LNCaP clone FGC (cell line): ENCODE results near the gene ABCD1.

Experiments used
- DNase-seq: peaks from one replicate; pipeline ENCODE4 v3.0.0-alpha.2; 2011; ENCODE audit warnings: low read depth
- H3K4me3 ChIP-seq: 2 replicates; pipeline ENCODE4 v1.5.1; 2011; ENCODE audit warnings: mild to moderate bottlenecking, low read depth, low read length, control low read depth
- CTCF ChIP-seq: IDR thresholded peaks from 2 replicates; pipeline ENCODE4 v1.5.1; 2012; ENCODE audit warnings: mild to moderate bottlenecking; ENCODE audit not compliant: control insufficient read depth, insufficient read depth; ENCODE audit errors: extremely low read depth

The ABCD1 gene

GRCh38 chrX:153782871-153783270, 58.2 kb downstream of the ABCD1 start:
- no peak overlapping the region for H3K4me3 ChIP-seq
- no peak for TF ChIP-seq CTCF
- DNase-seq, result no peak

- TF ChIP-seq CTCF, result no peak
Measured at GRCh38 chrX:153783378-153784013, 58.8 kb downstream of the ABCD1 start.

GRCh38 chrX:153784325-153784967, 59.8 kb downstream of the ABCD1 start:
- no peak for DNase-seq
- TF ChIP-seq CTCF, result no peak
- H3K4me3 ChIP-seq, result no peak overlapping the region

More at GRCh38 chrX:153783378-153784013, 58.8 kb downstream of the ABCD1 start:
- no peak overlapping the region for H3K4me3 ChIP-seq
- no peak for DNase-seq

- TF ChIP-seq CTCF, result no peak
- H3K4me3 ChIP-seq, result no peak overlapping the region
- DNase-seq, result no peak
Measured at GRCh38 chrX:153786669-153787068, 62.0 kb downstream of the ABCD1 start.

GRCh38 chrX:153789654-153790053, 65.0 kb downstream of the ABCD1 start:
- H3K4me3 ChIP-seq, result no peak overlapping the region
- no peak for DNase-seq
- no peak for TF ChIP-seq CTCF

- DNase-seq, result no peak
- TF ChIP-seq CTCF, result no peak
- H3K4me3 ChIP-seq, result no peak overlapping the region
Measured at GRCh38 chrX:153791104-153791852, 66.6 kb downstream of the ABCD1 start.

- TF ChIP-seq CTCF, result no peak
- H3K4me3 ChIP-seq, result peak overlapping the region; percentile 82
- no peak for DNase-seq
Measured at GRCh38 chrX:153792368-153792767, 67.7 kb downstream of the ABCD1 start.
